HUES64 (cell line): ENCODE results near the gene DIAPH3.

Source experiments
- H3K27ac ChIP-seq: 2 replicates; pipeline ENCODE4 v1.7.0; 2013; ENCODE audit warnings: low read depth, low read length, inconsistent platforms
- H3K27me3 ChIP-seq: 2 replicates; pipeline ENCODE4 v1.6.1; 2013; ENCODE audit warnings: mild to moderate bottlenecking, low read length; ENCODE audit not compliant: insufficient read depth
- H3K36me3 ChIP-seq: 2 replicates; pipeline ENCODE4 v1.6.1; 2013; ENCODE audit warnings: mild to moderate bottlenecking, low read length; ENCODE audit not compliant: insufficient read depth
- H3K4me1 ChIP-seq: 2 replicates; pipeline ENCODE4 v1.6.1; 2013; ENCODE audit warnings: mild to moderate bottlenecking, low read length, moderate library complexity; ENCODE audit not compliant: insufficient read depth
- H3K4me3 ChIP-seq: 2 replicates; pipeline ENCODE4 v1.5.1; 2013; ENCODE audit warnings: mild to moderate bottlenecking, low read length, moderate library complexity
- H3K9ac ChIP-seq: 2 replicates; pipeline ENCODE4 v1.6.1; 2013; ENCODE audit warnings: mild to moderate bottlenecking, low read depth, low read length
- H3K9me3 ChIP-seq: 2 replicates; pipeline ENCODE4 v1.6.1; 2013; ENCODE audit warnings: low read depth, low read length; ENCODE audit not compliant: insufficient read depth
- WGBS: fragments of 150-250, 120-280 bp; methylation state at CpG from one replicate; pipeline ENCODE4 v1.1.7; 2013; ENCODE audit warnings: missing lambda C conversion rate; 5-methylcytosine and 5-hydroxymethylcytosine counted together

The DIAPH3 gene

GRCh38 chr13:59954601-59955000 lies 209.1 kb downstream of the DIAPH3 start:
- H3K4me1 ChIP-seq = no peaks in the 10 kb centered on the region
- H3K9ac ChIP-seq = no peak overlapping the region
- H3K27me3 ChIP-seq = no peaks in the 10 kb centered on the region
- peaks cover 3% of the 10 kb centered on the region; the same call in 1 of the 2 replicates for H3K36me3 ChIP-seq
- no peaks in the 10 kb centered on the region for H3K9me3 ChIP-seq
- H3K4me3 ChIP-seq = no peak overlapping the region
- H3K27ac ChIP-seq = no peak overlapping the region

GRCh38 chr13:59951011-59951410 lies 212.7 kb downstream of the DIAPH3 start:
- Histone ChIP-seq H3K4me3 (no peak overlapping the region), H3K9me3 (no peaks in the 10 kb centered on the region), H3K9ac (no peak overlapping the region), H3K36me3 (no peaks in the 10 kb centered on the region), H3K27ac (no peak overlapping the region), H3K4me1 (no peaks in the 10 kb centered on the region), H3K27me3 (no peaks in the 10 kb centered on the region)
- WGBS = 94% methylated on average over 2 of the region's 2 CpGs

- no peak overlapping the region for H3K4me3 ChIP-seq
- H3K36me3 ChIP-seq = no peaks in the 10 kb centered on the region
- no peaks in the 10 kb centered on the region for H3K9me3 ChIP-seq
- no peaks in the 10 kb centered on the region for H3K27me3 ChIP-seq
- no peak overlapping the region for H3K27ac ChIP-seq
- WGBS = 94% methylated on average over 2 of the region's 2 CpGs
- no peaks in the 10 kb centered on the region for H3K4me1 ChIP-seq
- no peak overlapping the region for H3K9ac ChIP-seq
These were observed 213.5 kb downstream of the DIAPH3 start for GRCh38 chr13:59950266-59950665.

GRCh38 chr13:59948686-59949085 lies 215.0 kb downstream of the DIAPH3 start:
- Histone ChIP-seq H3K4me1 (no peaks in the 10 kb centered on the region), H3K9ac (no peak overlapping the region), H3K27ac (no peak overlapping the region), H3K27me3 (no peaks in the 10 kb centered on the region), H3K9me3 (no peaks in the 10 kb centered on the region), H3K4me3 (no peak overlapping the region), H3K36me3 (no peaks in the 10 kb centered on the region)

GRCh38 chr13:59946944-59947343 lies 216.8 kb downstream of the DIAPH3 start:
- no peak overlapping the region for H3K4me3 ChIP-seq
- H3K27me3 ChIP-seq = no peaks in the 10 kb centered on the region
- H3K36me3 ChIP-seq = no peaks in the 10 kb centered on the region
- 96% methylated on average over 4 of the region's 4 CpGs for WGBS
- no peak overlapping the region for H3K9ac ChIP-seq
- H3K4me1 ChIP-seq = no peaks in the 10 kb centered on the region
- no peaks in the 10 kb centered on the region for H3K9me3 ChIP-seq
- no peak overlapping the region for H3K27ac ChIP-seq

GRCh38 chr13:59931621-59932020 lies 232.1 kb downstream of the DIAPH3 start:
- no peak overlapping the region for H3K27ac ChIP-seq
- H3K4me1 ChIP-seq = no peaks in the 10 kb centered on the region
- H3K27me3 ChIP-seq = no peaks in the 10 kb centered on the region
- peaks cover 5% of the 10 kb centered on the region; the same call in 1 of the 2 replicates for H3K36me3 ChIP-seq
- H3K9ac ChIP-seq = no peak overlapping the region
- H3K9me3 ChIP-seq = no peaks in the 10 kb centered on the region
- no peak overlapping the region for H3K4me3 ChIP-seq
- 95% methylated on average over 1 of the region's 1 CpG for WGBS

GRCh38 chr13:59924256-59924655 lies 239.5 kb downstream of the DIAPH3 start:
- H3K27ac ChIP-seq = no peak overlapping the region

GRCh38 chr13:59915252-59915651 lies 248.5 kb downstream of the DIAPH3 start:
- H3K27ac ChIP-seq = no peak overlapping the region
- H3K9me3 ChIP-seq = no peaks in the 10 kb centered on the region
- H3K36me3 ChIP-seq = peaks cover 20% of the 10 kb centered on the region; the same call in 1 of the 2 replicates
- no peaks in the 10 kb centered on the region for H3K4me1 ChIP-seq
- H3K9ac ChIP-seq = no peak overlapping the region
- H3K27me3 ChIP-seq = no peaks in the 10 kb centered on the region
- no peak overlapping the region for H3K4me3 ChIP-seq
- WGBS = 80% methylated on average over 1 of the region's 3 CpGs

More at GRCh38 chr13:59924256-59924655, 239.5 kb downstream of the DIAPH3 start:
- Histone ChIP-seq H3K36me3 (peaks cover 12% of the 10 kb centered on the region), H3K4me3 (no peak overlapping the region), H3K27me3 (no peaks in the 10 kb centered on the region), H3K9me3 (no peaks in the 10 kb centered on the region), H3K9ac (no peak overlapping the region), H3K4me1 (no peaks in the 10 kb centered on the region)
- WGBS = no CpG with 5 or more reads among the region's 1 CpG

GRCh38 chr13:59914556-59914955 lies 249.2 kb downstream of the DIAPH3 start:
- H3K4me1 ChIP-seq = no peaks in the 10 kb centered on the region
- no peak overlapping the region for H3K27ac ChIP-seq
- WGBS = 90% methylated on average over 2 of the region's 2 CpGs
- H3K9me3 ChIP-seq = no peaks in the 10 kb centered on the region
- H3K4me3 ChIP-seq = no peak overlapping the region
- no peaks in the 10 kb centered on the region for H3K27me3 ChIP-seq
- peaks cover 21% of the 10 kb centered on the region; the same call in 1 of the 2 replicates for H3K36me3 ChIP-seq
- no peak overlapping the region for H3K9ac ChIP-seq

- Histone ChIP-seq H3K9me3 (no peaks in the 10 kb centered on the region), H3K27me3 (no peaks in the 10 kb centered on the region), H3K4me3 (no peak overlapping the region), H3K4me1 (no peaks in the 10 kb centered on the region), H3K27ac (no peak overlapping the region), H3K36me3 (0 out of 2 replicates have a peak, but pooled peaks cover 2% of the 10 kb centered on the region), H3K9ac (no peak overlapping the region)
- 82% methylated on average over 4 of the region's 7 CpGs for WGBS
These were observed 257.2 kb downstream of the DIAPH3 start for GRCh38 chr13:59906413-59907049.

- 93% methylated on average over 3 of the region's 3 CpGs for WGBS
- Histone ChIP-seq H3K27ac (no peak overlapping the region), H3K36me3 (peaks cover 2% of the 10 kb centered on the region; the same call in 1 of the 2 replicates), H3K9me3 (no peaks in the 10 kb centered on the region), H3K4me3 (no peak overlapping the region), H3K9ac (no peak overlapping the region), H3K27me3 (no peaks in the 10 kb centered on the region), H3K4me1 (no peaks in the 10 kb centered on the region)
These were observed 262.5 kb downstream of the DIAPH3 start for GRCh38 chr13:59901191-59901590.

GRCh38 chr13:59898066-59898465 lies 265.7 kb downstream of the DIAPH3 start:
- no peaks in the 10 kb centered on the region for H3K27me3 ChIP-seq
- H3K9me3 ChIP-seq = no peaks in the 10 kb centered on the region
- H3K4me3 ChIP-seq = no peak overlapping the region
- peaks cover 2% of the 10 kb centered on the region; the same call in 1 of the 2 replicates for H3K36me3 ChIP-seq
- peaks cover 4% of the 10 kb centered on the region; the same call in 1 of the 2 replicates for H3K4me1 ChIP-seq
- no peak overlapping the region for H3K9ac ChIP-seq
- 83% methylated on average over 1 of the region's 2 CpGs for WGBS
- no peak overlapping the region for H3K27ac ChIP-seq
